SK-N-SH (cell line): Measurements from ENCODE around the gene RAPGEF1.

ENCODE experiments used
- EP300 ChIP-seq, 2 experiments: IDR thresholded peaks; 2 replicates each; pipeline versions ENCODE4 v1.4.0 to v1.6.1; 2012; ENCODE audit warnings: borderline replicate concordance in 1 of 2, low read depth in 1 of 2, low read length in 1 of 2
- JUND ChIP-seq: IDR thresholded peaks from 2 replicates; pipeline ENCODE4 v1.4.0; 2012
- MXI1 ChIP-seq: IDR thresholded peaks from 2 replicates; pipeline ENCODE4 v1.6.1; 2012; ENCODE audit warnings: mild to moderate bottlenecking, low read depth, low read length, improper control_type of control experiment
- POLR2AphosphoS5 ChIP-seq: IDR thresholded peaks from 2 replicates; pipeline ENCODE4 v1.6.1; 2012; ENCODE audit warnings: low read depth, low read length
- YY1 ChIP-seq: IDR thresholded peaks from 2 replicates; pipeline ENCODE4 v1.4.0; 2012; ENCODE audit warnings: low read depth, mild to moderate bottlenecking
- TF ChIP-seq, protein P1 (sequence below): IDR thresholded peaks from 2 replicates; pipeline ENCODE4 v1.4.0; 2012; ENCODE audit warnings: low read depth
- TF ChIP-seq, protein P2 (sequence below): fragments of 150-350 bp; IDR thresholded peaks from 2 replicates; pipeline ENCODE4 v1.6.1; 2017; ENCODE audit warnings: antibody characterized with exemption, low read length, low read depth, borderline replicate concordance
- TF ChIP-seq, protein P3 (sequence below): fragments of 200-600 bp; sonication (generic); IDR thresholded peaks from 2 replicates; pipeline ENCODE4 v1.6.1; 2017; ENCODE audit warnings: antibody characterized with exemption, mild to moderate bottlenecking, moderate library complexity

DNA sequence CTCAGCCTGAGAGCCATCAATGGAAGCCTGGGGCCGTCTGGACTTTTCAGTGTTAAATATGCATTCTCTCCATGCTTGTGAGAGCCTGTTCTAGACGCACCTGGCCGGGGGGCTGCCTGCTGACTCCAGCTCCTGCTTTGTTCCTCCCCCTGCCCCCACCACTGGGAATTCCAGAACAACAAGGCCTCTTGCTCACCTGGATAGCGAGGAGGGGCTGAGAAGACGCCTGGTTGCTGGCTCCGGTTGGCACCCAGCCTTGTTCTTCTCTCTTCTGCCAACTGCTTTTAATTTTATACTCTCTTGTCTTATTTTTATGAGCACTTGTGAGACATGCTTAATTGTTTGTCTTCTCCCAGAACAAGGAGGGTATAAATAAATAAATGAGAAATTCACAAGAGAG, 15.0 kb upstream of the RAPGEF1 start:
- TF ChIP-seq MXI1 (no peak), YY1 (no peak), JUND (no peak), POLR2AphosphoS5 (no peak), EP300 (IDR thresholded peaks at IDR 0.05; ENCODE audit: borderline replicate concordance in 1 of 2, low read depth in 1 of 2, low read length in 1 of 2) (no peak)
- TF ChIP-seq, protein P1, sequence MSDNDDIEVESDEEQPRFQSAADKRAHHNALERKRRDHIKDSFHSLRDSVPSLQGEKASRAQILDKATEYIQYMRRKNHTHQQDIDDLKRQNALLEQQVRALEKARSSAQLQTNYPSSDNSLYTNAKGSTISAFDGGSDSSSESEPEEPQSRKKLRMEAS, result no peak
- TF ChIP-seq, protein P2, sequence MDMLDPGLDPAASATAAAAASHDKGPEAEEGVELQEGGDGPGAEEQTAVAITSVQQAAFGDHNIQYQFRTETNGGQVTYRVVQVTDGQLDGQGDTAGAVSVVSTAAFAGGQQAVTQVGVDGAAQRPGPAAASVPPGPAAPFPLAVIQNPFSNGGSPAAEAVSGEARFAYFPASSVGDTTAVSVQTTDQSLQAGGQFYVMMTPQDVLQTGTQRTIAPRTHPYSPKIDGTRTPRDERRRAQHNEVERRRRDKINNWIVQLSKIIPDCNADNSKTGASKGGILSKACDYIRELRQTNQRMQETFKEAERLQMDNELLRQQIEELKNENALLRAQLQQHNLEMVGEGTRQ, result no peak
- TF ChIP-seq, protein P3, sequence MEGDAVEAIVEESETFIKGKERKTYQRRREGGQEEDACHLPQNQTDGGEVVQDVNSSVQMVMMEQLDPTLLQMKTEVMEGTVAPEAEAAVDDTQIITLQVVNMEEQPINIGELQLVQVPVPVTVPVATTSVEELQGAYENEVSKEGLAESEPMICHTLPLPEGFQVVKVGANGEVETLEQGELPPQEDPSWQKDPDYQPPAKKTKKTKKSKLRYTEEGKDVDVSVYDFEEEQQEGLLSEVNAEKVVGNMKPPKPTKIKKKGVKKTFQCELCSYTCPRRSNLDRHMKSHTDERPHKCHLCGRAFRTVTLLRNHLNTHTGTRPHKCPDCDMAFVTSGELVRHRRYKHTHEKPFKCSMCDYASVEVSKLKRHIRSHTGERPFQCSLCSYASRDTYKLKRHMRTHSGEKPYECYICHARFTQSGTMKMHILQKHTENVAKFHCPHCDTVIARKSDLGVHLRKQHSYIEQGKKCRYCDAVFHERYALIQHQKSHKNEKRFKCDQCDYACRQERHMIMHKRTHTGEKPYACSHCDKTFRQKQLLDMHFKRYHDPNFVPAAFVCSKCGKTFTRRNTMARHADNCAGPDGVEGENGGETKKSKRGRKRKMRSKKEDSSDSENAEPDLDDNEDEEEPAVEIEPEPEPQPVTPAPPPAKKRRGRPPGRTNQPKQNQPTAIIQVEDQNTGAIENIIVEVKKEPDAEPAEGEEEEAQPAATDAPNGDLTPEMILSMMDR, result no peak
